OCI-LY3 (cell line): ENCODE results near the gene SLC23A1.

ENCODE experiments used
- EZH2phosphoT487 ChIP-seq: fragments of 200-600 bp; shearing (Covaris generic); IDR thresholded peaks from 2 replicates; pipeline ENCODE4 v1.6.1; 2018; ENCODE audit warnings: antibody characterized with exemption, mixed run types, low read depth
- TF ChIP-seq, protein P1 (sequence below): fragments of 200-600, 300-600 bp; sonication (generic); IDR thresholded peaks from 2 replicates; pipeline ENCODE4 v1.5.1; 2014; ENCODE audit warnings: antibody characterized with exemption, low read length, low read depth

DNA sequence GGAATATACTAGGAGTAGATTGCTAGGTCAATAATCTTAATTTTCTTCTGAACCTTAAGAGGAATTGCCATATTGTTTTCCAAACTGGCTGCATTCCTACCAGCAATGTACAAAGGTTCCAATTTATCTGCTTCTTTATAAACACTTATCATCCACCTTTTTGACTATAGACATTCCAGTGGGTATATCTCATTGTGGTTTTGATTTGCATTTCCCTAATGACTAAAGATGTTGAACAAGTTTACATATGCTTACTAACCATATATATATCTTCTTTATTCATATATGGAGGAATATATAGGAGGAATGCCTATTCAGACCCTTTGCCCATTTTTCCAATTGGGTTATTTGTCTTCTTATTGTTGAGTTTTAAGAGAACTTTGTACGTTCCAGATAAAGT is 48.6 kb upstream of the SLC23A1 start:
- TF ChIP-seq, protein P1, sequence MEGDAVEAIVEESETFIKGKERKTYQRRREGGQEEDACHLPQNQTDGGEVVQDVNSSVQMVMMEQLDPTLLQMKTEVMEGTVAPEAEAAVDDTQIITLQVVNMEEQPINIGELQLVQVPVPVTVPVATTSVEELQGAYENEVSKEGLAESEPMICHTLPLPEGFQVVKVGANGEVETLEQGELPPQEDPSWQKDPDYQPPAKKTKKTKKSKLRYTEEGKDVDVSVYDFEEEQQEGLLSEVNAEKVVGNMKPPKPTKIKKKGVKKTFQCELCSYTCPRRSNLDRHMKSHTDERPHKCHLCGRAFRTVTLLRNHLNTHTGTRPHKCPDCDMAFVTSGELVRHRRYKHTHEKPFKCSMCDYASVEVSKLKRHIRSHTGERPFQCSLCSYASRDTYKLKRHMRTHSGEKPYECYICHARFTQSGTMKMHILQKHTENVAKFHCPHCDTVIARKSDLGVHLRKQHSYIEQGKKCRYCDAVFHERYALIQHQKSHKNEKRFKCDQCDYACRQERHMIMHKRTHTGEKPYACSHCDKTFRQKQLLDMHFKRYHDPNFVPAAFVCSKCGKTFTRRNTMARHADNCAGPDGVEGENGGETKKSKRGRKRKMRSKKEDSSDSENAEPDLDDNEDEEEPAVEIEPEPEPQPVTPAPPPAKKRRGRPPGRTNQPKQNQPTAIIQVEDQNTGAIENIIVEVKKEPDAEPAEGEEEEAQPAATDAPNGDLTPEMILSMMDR = no peak
- no peak for TF ChIP-seq EZH2phosphoT487
